GM21367 (cell line): ENCODE results near the gene SYT2.

ENCODE experiments used
- ATAC-seq: cut with Tn5 transposase; IDR thresholded peaks from one replicate; pipeline ENCODE4 v1.9.1; 2021; ENCODE audit not compliant: unreplicated experiment

SYT2 gene

GRCh38 chr1:202680586-202681352 lies 29.5 kb downstream of the SYT2 start:
- no peak for ATAC-seq

- ATAC-seq, result no peak
Measured at GRCh38 chr1:202679406-202680177, 30.7 kb downstream of the SYT2 start.

- ATAC-seq, result no peak
Measured at GRCh38 chr1:202677433-202677832, 32.8 kb downstream of the SYT2 start.

- ATAC-seq, result no peak
Measured at GRCh38 chr1:202673531-202673930, 36.7 kb downstream of the SYT2 start.

GRCh38 chr1:202671399-202671798 lies 38.9 kb downstream of the SYT2 start:
- no peak for ATAC-seq

GRCh38 chr1:202665417-202665816 lies 44.8 kb downstream of the SYT2 start:
- no peak for ATAC-seq

- ATAC-seq, result no peak
Measured at GRCh38 chr1:202664083-202664482, 46.2 kb downstream of the SYT2 start.

- no peak for ATAC-seq
Measured at GRCh38 chr1:202663131-202663530, 47.1 kb downstream of the SYT2 start.

- no peak for ATAC-seq
Measured at GRCh38 chr1:202662081-202662480, 48.2 kb downstream of the SYT2 start.

- ATAC-seq, result no peak
Measured at GRCh38 chr1:202661136-202661845, 49.0 kb downstream of the SYT2 start.

GRCh38 chr1:202659974-202660373 lies 50.3 kb downstream of the SYT2 start:
- no peak for ATAC-seq

GRCh38 chr1:202659541-202659940 lies 50.7 kb downstream of the SYT2 start:
- ATAC-seq, result no peak

- no peak for ATAC-seq
Measured at GRCh38 chr1:202658769-202659168, 51.5 kb downstream of the SYT2 start.

- no peak for ATAC-seq
Measured at GRCh38 chr1:202658251-202658759, 51.9 kb downstream of the SYT2 start.

GRCh38 chr1:202656951-202657646 lies 53.2 kb downstream of the SYT2 start:
- ATAC-seq, result no peak

- no peak for ATAC-seq
Measured at GRCh38 chr1:202656057-202656456, 54.2 kb downstream of the SYT2 start.

GRCh38 chr1:202654079-202654478 lies 56.2 kb downstream of the SYT2 start:
- ATAC-seq, result no peak

- no peak for ATAC-seq
Measured at GRCh38 chr1:202649553-202650392, 60.5 kb downstream of the SYT2 start.

- no peak for ATAC-seq
Measured at GRCh38 chr1:202648605-202649226, 61.5 kb downstream of the SYT2 start.

GRCh38 chr1:202645097-202645476 lies 65.2 kb downstream of the SYT2 start:
- no peak for ATAC-seq
